ENCODE measurements around the gene AHSP.
A peak's percentile ranks its signal among the peaks of the same experiment; 100 is the strongest.
"Not testable (repeated sequence)": the region's sequence is repeated elsewhere in the genome, so short reads cannot be mapped to it uniquely, and the experiment has no call there.

The AHSP gene

GRCh38 chr16:31531096-31531495 lies 3.4 kb downstream of the AHSP start:
- Histone ChIP-seq H3K36me3 (ENCODE audit: control insufficient read depth, insufficient read depth, low read length) (no peaks in the 10 kb centered on the region), H3K4me3 (ENCODE audit: extremely low read depth, insufficient read depth, low read length, poor library complexity, severe bottlenecking) (no peak overlapping the region), H3K27ac (ENCODE audit: low read depth, low read length, severe bottlenecking) (no peak overlapping the region), H3K9me3 (ENCODE audit: control insufficient read depth, low read length) (no peaks in the 10 kb centered on the region), H3K4me1 (ENCODE audit: control insufficient read depth, insufficient read depth, low read length, poor library complexity, severe bottlenecking) (no peaks in the 10 kb centered on the region)
- 100% methylated on average over 1 of the region's 1 CpG; no CpG with 5 or more reads in 1 of the 2 experiments for WGBS, 2 experiments (ENCODE audit: insufficient coverage in 2 of 2)

GRCh38 chr16:31532120-31532519 lies 4.4 kb downstream of the AHSP start:
- 70 to 83% methylated on average over 1 of the region's 2 CpGs for WGBS, 2 experiments (ENCODE audit: insufficient coverage in 2 of 2)
- no peaks in the 10 kb centered on the region for H3K36me3 ChIP-seq (ENCODE audit: control insufficient read depth, insufficient read depth, low read length)
- no peaks in the 10 kb centered on the region for H3K9me3 ChIP-seq (ENCODE audit: control insufficient read depth, low read length)
- H3K4me3 ChIP-seq (ENCODE audit: extremely low read depth, insufficient read depth, low read length, poor library complexity, severe bottlenecking), result no peak overlapping the region
- no peak overlapping the region for H3K27ac ChIP-seq (ENCODE audit: low read depth, low read length, severe bottlenecking)
- no peaks in the 10 kb centered on the region for H3K4me1 ChIP-seq (ENCODE audit: control insufficient read depth, insufficient read depth, low read length, poor library complexity, severe bottlenecking)

GRCh38 chr16:31532896-31533295 lies 5.2 kb downstream of the AHSP start:
- no peaks in the 10 kb centered on the region for H3K36me3 ChIP-seq (ENCODE audit: control insufficient read depth, insufficient read depth, low read length)
- 68 to 79% methylated on average over 3 of the region's 4 CpGs for WGBS, 2 experiments (ENCODE audit: insufficient coverage in 2 of 2)

GRCh38 chr16:31535737-31536136 lies 8.0 kb downstream of the AHSP start:
- Histone ChIP-seq H3K4me3 (ENCODE audit: extremely low read depth, insufficient read depth, low read length, poor library complexity, severe bottlenecking) (no peak overlapping the region), H3K36me3 (ENCODE audit: control insufficient read depth, insufficient read depth, low read length) (no peaks in the 10 kb centered on the region), H3K27ac (ENCODE audit: low read depth, low read length, severe bottlenecking) (no peak overlapping the region), H3K9me3 (ENCODE audit: control insufficient read depth, low read length) (no peaks in the 10 kb centered on the region), H3K4me1 (ENCODE audit: control insufficient read depth, insufficient read depth, low read length, poor library complexity, severe bottlenecking) (no peaks in the 10 kb centered on the region)
- 65 to 79% methylated on average over 5 to 8 of the region's 9 CpGs for WGBS, 2 experiments (ENCODE audit: insufficient coverage in 2 of 2)

More at GRCh38 chr16:31532896-31533295, 5.2 kb downstream of the AHSP start:
- Histone ChIP-seq H3K9me3 (ENCODE audit: control insufficient read depth, low read length) (no peaks in the 10 kb centered on the region), H3K4me1 (ENCODE audit: control insufficient read depth, insufficient read depth, low read length, poor library complexity, severe bottlenecking) (no peaks in the 10 kb centered on the region), H3K27ac (ENCODE audit: low read depth, low read length, severe bottlenecking) (no peak overlapping the region), H3K4me3 (ENCODE audit: extremely low read depth, insufficient read depth, low read length, poor library complexity, severe bottlenecking) (no peak overlapping the region)

- WGBS, 2 experiments (ENCODE audit: insufficient coverage in 2 of 2), result 85 to 87% methylated on average over 19 of the region's 21 CpGs
- no peaks in the 10 kb centered on the region for H3K36me3 ChIP-seq (ENCODE audit: control insufficient read depth, insufficient read depth, low read length)
- H3K4me3 ChIP-seq (ENCODE audit: extremely low read depth, insufficient read depth, low read length, poor library complexity, severe bottlenecking), result no peak overlapping the region
- H3K27ac ChIP-seq (ENCODE audit: low read depth, low read length, severe bottlenecking), result no peak overlapping the region
- H3K4me1 ChIP-seq (ENCODE audit: control insufficient read depth, insufficient read depth, low read length, poor library complexity, severe bottlenecking), result no peaks in the 10 kb centered on the region
- H3K9me3 ChIP-seq (ENCODE audit: control insufficient read depth, low read length), result no peaks in the 10 kb centered on the region
These were observed 9.2 kb downstream of the AHSP start for GRCh38 chr16:31536804-31537361.

GRCh38 chr16:31537362-31538242 lies 9.9 kb downstream of the AHSP start:
- Histone ChIP-seq H3K9me3 (ENCODE audit: control insufficient read depth, low read length) (peaks cover 2% of the 10 kb centered on the region), H3K36me3 (ENCODE audit: control insufficient read depth, insufficient read depth, low read length) (no peaks in the 10 kb centered on the region), H3K4me3 (ENCODE audit: extremely low read depth, insufficient read depth, low read length, poor library complexity, severe bottlenecking) (peak overlapping the region; percentile 31), H3K4me1 (ENCODE audit: control insufficient read depth, insufficient read depth, low read length, poor library complexity, severe bottlenecking) (no peaks in the 10 kb centered on the region), H3K27ac (ENCODE audit: low read depth, low read length, severe bottlenecking) (no peak overlapping the region)
- WGBS, 2 experiments (ENCODE audit: insufficient coverage in 2 of 2), result 9 to 16% methylated on average over 35 to 42 of the region's 57 CpGs

- H3K4me3 ChIP-seq (ENCODE audit: extremely low read depth, insufficient read depth, low read length, poor library complexity, severe bottlenecking); H3K36me3 ChIP-seq (ENCODE audit: control insufficient read depth, insufficient read depth, low read length); H3K4me1 ChIP-seq (ENCODE audit: control insufficient read depth, insufficient read depth, low read length, poor library complexity, severe bottlenecking); H3K9me3 ChIP-seq (ENCODE audit: control insufficient read depth, low read length); H3K27ac ChIP-seq (ENCODE audit: low read depth, low read length, severe bottlenecking): not testable (repeated sequence)
- 80% methylated on average over 2 of the region's 7 CpGs; no CpG with 5 or more reads in 1 of the 2 experiments for WGBS, 2 experiments (ENCODE audit: insufficient coverage in 2 of 2)
These were observed 10.5 kb downstream of the AHSP start for GRCh38 chr16:31538243-31538598.

GRCh38 chr16:31539762-31540161 lies 12.1 kb downstream of the AHSP start:
- not testable (repeated sequence) for H3K27ac ChIP-seq (ENCODE audit: low read depth, low read length, severe bottlenecking); H3K36me3 ChIP-seq (ENCODE audit: control insufficient read depth, insufficient read depth, low read length); H3K9me3 ChIP-seq (ENCODE audit: control insufficient read depth, low read length); H3K4me1 ChIP-seq (ENCODE audit: control insufficient read depth, insufficient read depth, low read length, poor library complexity, severe bottlenecking); H3K4me3 ChIP-seq (ENCODE audit: extremely low read depth, insufficient read depth, low read length, poor library complexity, severe bottlenecking)
- WGBS, 2 experiments (ENCODE audit: insufficient coverage in 2 of 2), result 80 to 100% methylated on average over 1 of the region's 4 CpGs

GRCh38 chr16:31542763-31543162 lies 15.1 kb downstream of the AHSP start:
- Histone ChIP-seq H3K4me1 (ENCODE audit: control insufficient read depth, insufficient read depth, low read length, poor library complexity, severe bottlenecking) (no peaks in the 10 kb centered on the region), H3K36me3 (ENCODE audit: control insufficient read depth, insufficient read depth, low read length) (no peaks in the 10 kb centered on the region), H3K27ac (ENCODE audit: low read depth, low read length, severe bottlenecking) (no peak overlapping the region), H3K9me3 (ENCODE audit: control insufficient read depth, low read length) (peaks cover 3% of the 10 kb centered on the region), H3K4me3 (ENCODE audit: extremely low read depth, insufficient read depth, low read length, poor library complexity, severe bottlenecking) (no peak overlapping the region)
- 94 to 100% methylated on average over 4 of the region's 4 CpGs for WGBS, 2 experiments (ENCODE audit: insufficient coverage in 2 of 2)

GRCh38 chr16:31561426-31562233 lies 33.9 kb downstream of the AHSP start:
- no peak overlapping the region for H3K4me3 ChIP-seq (ENCODE audit: extremely low read depth, insufficient read depth, low read length, poor library complexity, severe bottlenecking)
- H3K36me3 ChIP-seq (ENCODE audit: control insufficient read depth, insufficient read depth, low read length), result no peaks in the 10 kb centered on the region
- 49 to 93% methylated on average over 2 to 3 of the region's 8 CpGs for WGBS, 2 experiments (ENCODE audit: insufficient coverage in 2 of 2)

More at GRCh38 chr16:31561426-31562233, 33.9 kb downstream of the AHSP start:
- Histone ChIP-seq H3K9me3 (ENCODE audit: control insufficient read depth, low read length) (no peaks in the 10 kb centered on the region), H3K4me1 (ENCODE audit: control insufficient read depth, insufficient read depth, low read length, poor library complexity, severe bottlenecking) (no peaks in the 10 kb centered on the region), H3K27ac (ENCODE audit: low read depth, low read length, severe bottlenecking) (no peak overlapping the region)
